Activated T-cell treated with anti-CD3 and anti-CD28 coated beads, Interleukin-2, amount 50 U/mL, for 24 hours (primary cell): ENCODE measurements around the gene PTH1R.

ENCODE experiments used
- DNase-seq: peaks from one replicate; pipeline ENCODE4 v3.0.0-alpha.2; 2020
- H3K27ac Mint-ChIP-seq: 2 replicates; pipeline ENCODE4 v1.8.0; 2020; ENCODE audit warnings: mild to moderate bottlenecking, mixed read lengths
- H3K27me3 Mint-ChIP-seq: 2 replicates; pipeline ENCODE4 v1.8.0; 2020; ENCODE audit warnings: mixed read lengths
- H3K36me3 Mint-ChIP-seq: 2 replicates; pipeline ENCODE4 v1.8.0; 2020; ENCODE audit warnings: low read depth, mixed read lengths
- H3K4me1 Mint-ChIP-seq: 2 replicates; pipeline ENCODE4 v1.8.0; 2020; ENCODE audit warnings: low read depth, mixed read lengths
- H3K4me3 Mint-ChIP-seq: 2 replicates; pipeline ENCODE4 v1.8.0; 2020; ENCODE audit warnings: mild to moderate bottlenecking, moderate library complexity, mixed read lengths
- H3K9me3 Mint-ChIP-seq: 2 replicates; pipeline ENCODE4 v1.8.0; 2020; ENCODE audit warnings: mixed read lengths

PTH1R gene

DNA sequence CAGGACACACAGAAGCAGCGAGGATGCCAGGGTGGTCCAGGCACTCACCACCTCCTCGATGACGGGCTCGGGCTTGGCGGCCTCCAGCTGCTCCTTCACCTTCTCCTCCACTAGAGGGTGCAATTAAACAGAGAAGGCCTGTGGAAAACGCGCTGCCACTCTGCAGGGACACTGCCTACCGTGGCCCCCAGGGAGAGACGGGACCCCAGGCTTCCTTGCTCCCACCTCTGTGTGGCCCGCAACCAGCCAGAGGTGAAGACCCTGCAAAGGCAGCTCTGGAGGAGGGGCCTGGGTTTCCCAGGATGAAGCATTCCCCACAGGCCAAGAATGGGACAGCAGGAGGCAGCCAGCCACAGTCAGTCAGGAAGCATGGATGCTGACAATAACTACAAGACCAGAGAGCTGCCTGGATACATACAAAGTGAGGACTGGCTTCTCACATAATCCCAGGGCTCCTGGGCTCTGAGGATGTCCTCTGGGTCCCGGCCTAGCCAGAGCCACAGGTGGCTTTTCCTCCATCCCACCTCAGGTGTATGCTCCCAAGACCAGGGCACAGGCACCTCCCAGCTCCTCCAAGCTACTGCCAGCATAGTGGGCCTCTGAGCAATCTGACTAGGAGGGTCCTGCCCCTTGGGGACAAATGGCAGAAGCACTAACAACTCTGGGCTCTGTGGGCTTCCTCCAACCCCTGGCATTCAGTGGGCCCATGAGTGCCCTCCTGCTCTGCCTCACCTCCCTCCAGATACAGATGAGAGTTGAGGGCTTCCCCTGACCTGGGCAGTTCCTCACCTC is 46.2 kb downstream of the PTH1R start:
- Mint-ChIP-seq H3K27me3 (no peaks in the 10 kb centered on the region), H3K4me1 (peaks cover 25% of the 10 kb centered on the region), H3K4me3 (no peak overlapping the region), H3K9me3 (no peaks in the 10 kb centered on the region), H3K27ac (peak overlapping the region; percentile 75), H3K36me3 (peaks cover 96% of the 10 kb centered on the region)
- DNase-seq = peak; percentile 63

DNA sequence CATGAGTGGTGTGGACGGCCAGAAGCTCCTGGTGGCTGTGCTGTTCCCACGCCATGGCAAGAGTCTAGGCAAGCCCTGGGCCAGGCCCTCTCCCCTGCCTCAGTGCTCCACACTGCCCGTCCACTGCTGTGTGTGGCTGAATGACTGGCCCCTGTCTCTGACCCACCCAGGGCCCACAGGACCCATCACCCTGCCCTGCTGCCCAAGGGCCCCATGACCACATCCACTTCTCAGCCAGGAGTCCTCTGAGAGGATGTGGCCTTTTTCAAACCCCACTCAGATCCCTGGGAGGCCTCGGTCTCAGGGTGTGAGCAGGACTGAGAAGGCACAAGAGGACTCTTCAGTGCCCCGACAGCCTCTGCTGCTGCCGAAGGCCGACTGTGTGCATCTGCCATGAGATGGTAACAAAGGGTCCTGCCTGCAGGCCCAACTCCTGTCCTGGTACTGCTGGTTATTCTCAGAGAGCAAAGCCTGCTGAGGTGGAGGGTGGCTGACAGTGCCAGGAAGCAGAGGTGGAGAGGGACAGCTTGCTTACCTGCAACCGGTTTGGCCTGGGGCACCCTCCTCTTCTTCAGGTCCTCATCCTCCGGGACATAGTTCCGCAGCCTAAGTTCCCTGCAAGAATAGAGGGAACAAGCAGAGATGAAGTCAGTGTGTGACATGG is 47.5 kb downstream of the PTH1R start:
- Mint-ChIP-seq H3K9me3 (no peaks in the 10 kb centered on the region), H3K4me1 (peaks cover 35% of the 10 kb centered on the region), H3K27ac (peak overlapping the region; percentile 81), H3K36me3 (peaks cover 94% of the 10 kb centered on the region), H3K4me3 (no peak overlapping the region), H3K27me3 (no peaks in the 10 kb centered on the region)
- no peak for DNase-seq

DNA sequence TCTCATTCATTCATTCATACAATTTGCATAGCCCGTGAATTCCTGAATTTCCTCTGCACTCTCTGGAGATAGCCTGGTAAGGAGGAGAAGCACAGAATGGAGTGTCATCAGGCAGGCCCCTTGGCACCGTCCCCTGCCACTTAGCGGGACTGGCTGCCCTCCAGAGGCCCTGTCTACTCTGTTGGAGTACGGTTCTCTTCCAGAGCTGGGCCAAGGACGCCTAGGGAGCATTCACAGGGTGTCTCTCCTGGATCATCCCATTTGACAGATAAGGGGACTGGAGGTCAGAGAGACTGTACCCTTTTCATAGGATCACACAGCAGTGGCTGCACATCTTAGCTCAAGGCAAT is 48.0 kb downstream of the PTH1R start:
- H3K4me3 Mint-ChIP-seq = no peak overlapping the region
- peak overlapping the region; percentile 81 for H3K27ac Mint-ChIP-seq
- H3K36me3 Mint-ChIP-seq = peaks cover 94% of the 10 kb centered on the region
- no peaks in the 10 kb centered on the region for H3K27me3 Mint-ChIP-seq
- no peaks in the 10 kb centered on the region for H3K9me3 Mint-ChIP-seq
- DNase-seq = no peak
- peaks cover 40% of the 10 kb centered on the region for H3K4me1 Mint-ChIP-seq

DNA sequence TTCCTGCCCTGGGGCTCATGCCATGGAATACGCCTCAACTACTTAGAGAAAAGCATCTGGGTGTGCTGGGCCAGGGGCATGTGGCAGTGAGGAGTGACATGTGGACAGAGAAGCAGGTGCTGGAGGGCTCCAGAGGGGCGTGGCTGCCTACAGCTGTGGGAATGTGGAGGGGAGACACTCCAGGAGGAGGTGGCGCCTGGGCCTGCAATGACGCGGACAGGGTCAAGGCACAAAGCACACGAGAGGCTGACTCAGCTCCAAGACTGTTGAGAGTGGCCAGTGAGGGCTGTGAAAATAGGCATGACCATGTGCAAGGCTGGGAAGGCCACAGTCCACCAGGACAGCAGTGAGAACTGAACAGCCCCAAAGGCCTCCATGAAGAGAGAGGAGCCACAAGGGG is 48.5 kb downstream of the PTH1R start:
- no peaks in the 10 kb centered on the region for H3K27me3 Mint-ChIP-seq
- DNase-seq = no peak
- H3K36me3 Mint-ChIP-seq = peaks cover 94% of the 10 kb centered on the region
- H3K27ac Mint-ChIP-seq = peak overlapping the region; percentile 81
- H3K4me1 Mint-ChIP-seq = peaks cover 44% of the 10 kb centered on the region
- no peaks in the 10 kb centered on the region for H3K9me3 Mint-ChIP-seq
- H3K4me3 Mint-ChIP-seq = no peak overlapping the region

DNA sequence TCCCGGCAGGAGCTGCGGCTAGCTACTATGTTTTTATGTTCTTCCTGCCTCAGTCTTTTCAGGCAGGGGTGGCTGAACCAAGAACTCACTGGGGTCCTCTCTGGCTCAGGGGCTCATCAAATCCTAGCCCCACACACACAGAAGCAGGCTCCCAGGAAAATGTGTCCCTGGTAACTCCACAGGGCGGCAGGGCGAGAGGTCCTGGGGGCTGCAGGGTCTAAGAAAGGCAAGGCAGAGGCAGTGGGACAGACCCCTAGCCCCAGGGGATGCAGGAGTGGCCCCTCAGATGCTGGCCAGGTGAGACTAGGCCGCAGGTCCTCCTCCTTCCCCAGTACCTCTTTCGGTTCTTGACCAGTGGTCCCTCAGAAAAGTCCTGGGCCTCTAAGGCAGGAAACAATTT is 48.9 kb downstream of the PTH1R start:
- H3K4me1 Mint-ChIP-seq = peaks cover 49% of the 10 kb centered on the region
- no peaks in the 10 kb centered on the region for H3K9me3 Mint-ChIP-seq

DNA sequence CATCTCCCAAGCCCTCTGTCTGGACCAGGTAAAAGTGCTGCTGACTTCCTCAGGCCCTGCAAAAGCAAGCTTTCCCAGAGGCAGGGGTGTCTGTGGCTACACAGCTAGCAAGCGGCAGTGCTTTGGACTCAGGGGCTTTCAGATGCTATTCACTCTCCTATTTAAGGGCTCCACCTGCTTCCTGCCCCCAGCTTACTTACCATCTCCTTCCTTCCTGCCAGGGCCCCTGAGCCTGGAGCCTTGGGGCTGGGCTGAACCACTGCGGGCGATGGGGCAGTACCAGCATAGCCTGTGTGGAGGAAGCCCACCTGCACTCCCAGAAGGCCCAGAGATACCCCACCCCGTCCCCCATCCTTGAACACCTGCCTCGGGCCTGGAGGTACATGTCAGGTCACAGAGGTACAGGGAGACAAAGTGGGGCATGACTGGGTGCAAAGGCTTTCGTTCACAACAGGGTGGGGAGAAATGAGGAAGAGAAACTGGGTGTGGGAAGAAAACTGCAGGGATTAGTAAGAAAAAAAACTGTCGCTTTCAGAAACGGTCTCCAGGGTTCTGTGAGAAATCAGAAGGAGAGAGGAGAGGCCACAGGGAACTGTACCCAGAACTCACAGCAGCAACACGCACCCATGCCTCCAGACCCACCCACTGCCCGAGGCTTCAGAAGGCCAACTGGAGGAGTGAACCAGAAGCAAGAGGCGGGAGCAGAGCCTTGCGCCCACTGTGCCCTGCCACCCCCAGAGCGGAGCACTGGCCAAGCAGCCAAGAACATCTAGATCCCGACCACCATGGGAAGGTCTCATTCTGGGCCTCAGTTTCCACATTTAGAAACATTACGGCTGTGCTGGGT is 49.6 kb downstream of the PTH1R start:
- Mint-ChIP-seq H3K27me3 (no peaks in the 10 kb centered on the region), H3K4me3 (peak overlapping the region; percentile 19), H3K9me3 (no peaks in the 10 kb centered on the region), H3K27ac (peak overlapping the region; percentile 88), H3K36me3 (peaks cover 94% of the 10 kb centered on the region), H3K4me1 (peaks cover 55% of the 10 kb centered on the region)
- DNase-seq = no peak

More for the DNA sequence above, 48.9 kb downstream of the PTH1R start:
- Mint-ChIP-seq H3K4me3 (no peak overlapping the region), H3K36me3 (peaks cover 94% of the 10 kb centered on the region), H3K27me3 (no peaks in the 10 kb centered on the region), H3K27ac (peak overlapping the region; percentile 88)
- no peak for DNase-seq

DNA sequence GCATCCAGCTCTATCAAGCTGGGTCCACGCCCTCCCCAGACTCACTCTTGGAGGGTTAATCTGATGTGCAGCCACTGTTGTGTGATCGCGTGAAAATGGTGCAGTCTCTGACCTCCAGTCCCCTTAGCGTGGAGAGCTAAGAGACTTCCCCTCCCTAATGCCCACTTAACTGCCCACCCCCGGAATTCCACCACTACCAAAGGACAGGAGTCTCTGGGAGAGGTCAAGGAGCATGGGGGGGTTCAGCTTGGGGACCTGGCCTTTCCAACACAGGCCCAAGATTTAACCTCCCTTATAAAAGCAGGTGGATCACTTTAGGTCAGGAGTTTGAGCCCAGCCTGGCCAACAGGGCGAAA is 50.2 kb downstream of the PTH1R start:
- DNase-seq = no peak
- peaks cover 61% of the 10 kb centered on the region for H3K4me1 Mint-ChIP-seq
- H3K27ac Mint-ChIP-seq = peak overlapping the region; percentile 88
- H3K36me3 Mint-ChIP-seq = peaks cover 94% of the 10 kb centered on the region
- H3K27me3 Mint-ChIP-seq = no peaks in the 10 kb centered on the region
- no peaks in the 10 kb centered on the region for H3K9me3 Mint-ChIP-seq
- H3K4me3 Mint-ChIP-seq = no peak overlapping the region

DNA sequence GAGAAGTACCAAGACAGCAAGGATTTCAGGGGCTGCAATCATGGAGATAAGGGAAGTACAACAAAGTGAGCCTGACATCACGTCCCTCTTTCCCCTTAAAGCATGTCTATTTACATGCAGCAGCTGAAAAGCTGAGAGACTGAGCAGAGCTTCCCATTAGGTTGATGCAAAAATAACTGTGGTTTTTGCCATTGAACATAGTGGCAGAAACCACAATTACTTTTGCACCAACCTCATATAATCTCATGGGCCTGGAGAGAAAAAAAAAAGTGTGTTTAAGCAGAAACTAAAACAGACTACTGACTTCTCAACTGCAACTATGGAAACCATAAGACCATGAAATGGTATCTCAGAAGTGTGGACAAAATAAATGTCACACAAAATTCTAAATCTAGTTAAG is 50.8 kb downstream of the PTH1R start:
- no peaks in the 10 kb centered on the region for H3K27me3 Mint-ChIP-seq
- H3K36me3 Mint-ChIP-seq = peaks cover 89% of the 10 kb centered on the region
- H3K4me1 Mint-ChIP-seq = peaks cover 66% of the 10 kb centered on the region
- H3K27ac Mint-ChIP-seq = peak overlapping the region; percentile 10
- no peaks in the 10 kb centered on the region for H3K9me3 Mint-ChIP-seq
- H3K4me3 Mint-ChIP-seq = no peak overlapping the region
- no peak for DNase-seq

DNA sequence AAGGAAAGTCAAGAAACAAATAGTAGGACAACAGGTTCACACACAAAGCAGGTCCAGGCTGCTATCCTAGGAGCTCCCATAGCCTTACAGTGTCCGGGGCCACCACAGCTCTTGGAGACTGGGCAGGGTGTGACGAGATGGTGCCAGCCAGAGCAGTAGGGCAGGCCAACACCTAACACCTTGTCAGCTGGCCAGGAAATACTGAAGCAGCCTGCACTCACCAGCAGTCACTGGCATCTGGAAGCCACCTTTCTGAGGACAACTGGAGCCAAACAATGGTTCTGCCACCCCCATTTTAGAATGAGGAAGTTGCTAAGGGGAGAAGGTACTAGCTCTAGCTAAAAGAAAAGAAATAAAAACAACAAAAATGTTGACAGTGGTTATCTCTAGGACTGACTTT is 51.8 kb downstream of the PTH1R start:
- Mint-ChIP-seq H3K4me1 (peaks cover 74% of the 10 kb centered on the region), H3K4me3 (no peak overlapping the region), H3K27ac (peak overlapping the region; percentile 74), H3K27me3 (no peaks in the 10 kb centered on the region), H3K36me3 (peaks cover 87% of the 10 kb centered on the region), H3K9me3 (no peaks in the 10 kb centered on the region)
- DNase-seq = no peak

DNA sequence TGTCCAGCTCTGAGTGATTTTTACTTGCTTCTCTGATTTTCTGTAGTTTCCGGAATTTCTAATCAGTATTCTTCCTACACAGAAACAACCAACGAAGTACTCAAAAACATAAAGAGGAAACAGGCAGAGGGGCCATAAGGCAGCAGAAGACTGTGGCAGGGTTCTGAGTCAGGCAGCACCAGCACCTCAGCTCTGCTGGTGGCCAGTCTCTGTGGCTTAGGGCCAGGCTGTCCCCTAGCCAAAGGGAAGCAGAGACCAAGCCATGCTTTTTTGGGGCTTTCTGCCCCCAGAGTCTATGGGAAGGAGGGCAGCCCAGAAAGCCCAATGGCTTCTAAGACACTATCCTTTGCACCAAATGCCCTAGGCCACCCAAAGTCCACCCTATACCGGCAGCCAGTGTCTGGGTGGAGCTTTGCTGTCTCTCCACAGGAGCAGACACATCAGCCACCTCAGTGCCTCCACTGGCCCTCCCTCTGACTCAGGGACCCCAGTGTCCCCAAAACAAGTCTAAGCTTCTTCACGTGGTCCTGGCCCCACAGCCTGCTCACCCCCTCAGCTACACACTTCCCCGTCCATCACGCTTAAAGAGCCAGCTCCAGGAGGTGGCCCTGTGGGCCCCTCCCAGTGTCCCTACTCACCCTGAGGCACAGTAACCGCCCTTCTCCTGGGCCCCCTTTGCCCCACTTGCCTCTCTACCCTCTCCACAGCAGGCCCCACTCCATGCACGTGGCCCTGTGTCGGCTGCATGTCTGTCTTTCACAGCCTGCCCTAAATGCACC is 52.8 kb downstream of the PTH1R start:
- H3K36me3 Mint-ChIP-seq = peaks cover 88% of the 10 kb centered on the region
- DNase-seq = no peak
- peaks cover 83% of the 10 kb centered on the region for H3K4me1 Mint-ChIP-seq
- no peaks in the 10 kb centered on the region for H3K9me3 Mint-ChIP-seq
- H3K27me3 Mint-ChIP-seq = no peaks in the 10 kb centered on the region
- peak overlapping the region; percentile 55 for H3K27ac Mint-ChIP-seq
- H3K4me3 Mint-ChIP-seq = no peak overlapping the region

DNA sequence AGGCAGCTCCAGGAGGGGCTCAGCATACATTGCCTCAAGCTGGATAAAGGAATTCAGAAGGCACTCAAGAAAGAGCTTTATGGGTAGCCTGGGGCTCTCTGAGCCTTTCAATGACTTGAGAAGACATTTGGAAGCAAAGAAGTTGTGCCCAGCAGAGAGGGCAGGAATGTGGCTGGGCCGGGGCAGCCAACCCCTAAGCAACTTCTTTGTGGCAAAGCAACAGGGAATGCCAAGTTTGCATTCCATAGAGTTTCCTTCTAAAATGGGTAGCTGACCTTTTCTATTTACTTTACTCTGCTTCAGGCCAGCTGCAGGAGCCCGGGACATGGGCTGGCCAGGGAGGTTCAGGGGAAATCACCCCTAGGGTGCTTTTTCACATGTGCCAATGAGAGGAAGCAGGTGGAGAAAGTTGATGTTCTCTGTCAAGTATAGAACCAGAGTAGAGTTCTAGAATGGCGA is 53.5 kb downstream of the PTH1R start:
- Mint-ChIP-seq H3K4me3 (no peak overlapping the region), H3K9me3 (no peaks in the 10 kb centered on the region), H3K36me3 (peaks cover 88% of the 10 kb centered on the region), H3K27ac (peak overlapping the region; percentile 55), H3K27me3 (no peaks in the 10 kb centered on the region), H3K4me1 (peaks cover 87% of the 10 kb centered on the region)
- no peak for DNase-seq

DNA sequence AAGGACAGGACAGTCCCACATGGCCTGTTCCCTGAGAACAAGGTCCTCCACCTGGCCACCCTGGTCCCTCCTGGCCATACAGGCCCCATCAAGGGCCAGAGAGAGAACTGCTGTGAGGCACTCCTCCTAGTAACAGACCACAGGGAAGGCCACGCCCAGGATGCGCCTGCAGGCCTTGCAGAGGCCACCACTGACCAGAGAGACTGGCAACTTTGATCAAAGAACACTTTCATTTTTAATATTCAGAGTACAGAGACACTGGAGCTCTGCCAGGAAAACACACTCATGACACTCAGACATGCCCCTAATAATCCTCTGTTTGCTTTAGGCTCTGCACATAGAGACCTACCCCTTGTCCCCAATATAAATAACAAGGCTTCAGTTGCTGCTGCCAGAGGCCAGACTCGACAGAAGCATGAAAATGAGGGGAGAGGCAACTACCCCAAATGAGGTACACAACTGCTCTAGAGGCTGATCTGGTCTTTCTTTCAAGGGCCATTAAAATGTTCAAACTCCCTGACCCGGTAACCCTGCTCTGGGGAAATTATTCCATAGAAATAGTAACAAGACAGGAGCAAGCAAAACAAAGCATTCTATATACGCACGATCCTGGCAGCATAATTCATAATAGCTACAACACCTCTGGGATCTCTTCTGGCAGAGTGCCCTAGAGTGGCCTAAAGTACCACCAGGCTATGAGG is 54.3 kb downstream of the PTH1R start:
- H3K27me3 Mint-ChIP-seq = no peaks in the 10 kb centered on the region
- H3K4me3 Mint-ChIP-seq = no peak overlapping the region
- no peaks in the 10 kb centered on the region for H3K9me3 Mint-ChIP-seq
- peaks cover 90% of the 10 kb centered on the region for H3K4me1 Mint-ChIP-seq
- no peak for DNase-seq
- H3K27ac Mint-ChIP-seq = peak overlapping the region; percentile 55
- H3K36me3 Mint-ChIP-seq = peaks cover 89% of the 10 kb centered on the region

DNA sequence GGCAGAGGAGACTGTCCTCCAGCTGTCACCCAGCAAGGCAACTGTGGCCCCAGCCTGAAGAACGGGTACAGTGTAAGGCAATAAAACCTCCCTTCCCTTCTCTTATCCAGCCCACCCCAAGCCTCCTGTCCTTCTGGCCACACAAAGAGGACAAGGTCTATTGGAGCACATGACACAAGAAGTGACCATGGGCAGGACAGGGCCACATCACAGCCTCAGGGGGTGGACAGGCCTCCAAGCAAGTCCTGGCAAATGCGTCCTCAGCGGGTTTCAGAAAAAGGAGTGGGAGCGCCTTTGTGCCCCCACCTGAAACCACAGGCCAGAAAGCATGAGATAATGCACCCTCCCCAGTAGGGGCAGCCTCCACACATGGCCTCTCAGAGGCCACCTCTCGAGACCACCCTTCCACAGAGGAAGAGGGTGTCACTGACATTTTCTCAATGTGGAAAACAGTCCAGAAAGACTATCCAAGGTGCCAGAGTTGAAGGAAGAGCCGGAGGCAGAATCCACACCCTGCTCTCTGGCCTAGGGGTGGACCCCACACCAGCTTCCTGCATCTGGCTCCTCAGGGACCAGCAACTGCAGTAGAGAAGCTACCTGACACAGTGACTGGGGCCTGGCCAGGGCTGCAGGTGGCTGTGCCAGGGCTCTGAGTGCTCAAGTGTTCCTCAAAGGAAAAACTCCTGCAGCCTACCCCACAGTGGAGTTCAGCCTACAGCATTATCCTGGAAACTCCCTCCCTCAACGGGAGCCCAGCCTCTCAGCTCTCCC is 55.1 kb downstream of the PTH1R start:
- no peaks in the 10 kb centered on the region for H3K27me3 Mint-ChIP-seq
- peaks cover 89% of the 10 kb centered on the region for H3K36me3 Mint-ChIP-seq
- H3K27ac Mint-ChIP-seq = peak overlapping the region; percentile 59
- DNase-seq = no peak
- H3K9me3 Mint-ChIP-seq = no peaks in the 10 kb centered on the region
- peaks cover 81% of the 10 kb centered on the region for H3K4me1 Mint-ChIP-seq
- H3K4me3 Mint-ChIP-seq = no peak overlapping the region
